Forelimb muscle (tissue), 1 donor: Measurements from ENCODE around the gene C17orf50. TPM values are rescaled to one million over a fixed set of nuclear protein-coding genes. Genes with fewer than 3 reads are reported as not detected.
"Not testable (repeated sequence)": the region's sequence is repeated elsewhere in the genome, so short reads cannot be mapped to it uniquely, and the experiment has no call there.

Source experiments
- DNase-seq: peaks from one replicate; pipeline ENCODE4 v3.0.0-alpha.2; 2013; ENCODE audit warnings: low read depth
- polyA plus RNA-seq: library from polyadenylated mRNA; unstranded; fragments of 120-200 nt; gene quantifications from one replicate; pipeline ENCODE4 v1.2.1, GENCODE V29; 2013; ENCODE audit not compliant: insufficient read length

Gene C17orf50
- polyA plus RNA-seq, 1 donor: not detected

DNA sequence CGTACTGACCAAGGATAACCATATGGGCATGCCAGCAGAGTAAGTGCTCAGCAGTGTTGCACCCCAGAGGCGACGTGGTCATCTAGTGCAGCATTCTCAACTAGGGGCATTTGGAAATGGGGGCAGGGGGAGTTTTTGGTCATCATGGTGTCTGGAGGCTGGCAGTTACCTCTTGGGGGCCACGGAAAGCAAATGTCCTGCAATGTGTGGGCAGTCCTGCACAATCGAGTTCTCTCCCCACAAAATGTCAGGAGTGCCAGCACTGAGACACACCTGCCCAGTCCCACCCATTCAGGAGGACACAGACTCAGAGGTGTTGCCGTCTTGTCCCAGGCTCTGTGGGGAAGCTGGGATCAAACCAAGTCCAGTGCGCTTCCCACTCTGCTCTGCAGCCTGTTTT lies 26.3 kb upstream of the C17orf50 start:
- no peak for DNase-seq

DNA sequence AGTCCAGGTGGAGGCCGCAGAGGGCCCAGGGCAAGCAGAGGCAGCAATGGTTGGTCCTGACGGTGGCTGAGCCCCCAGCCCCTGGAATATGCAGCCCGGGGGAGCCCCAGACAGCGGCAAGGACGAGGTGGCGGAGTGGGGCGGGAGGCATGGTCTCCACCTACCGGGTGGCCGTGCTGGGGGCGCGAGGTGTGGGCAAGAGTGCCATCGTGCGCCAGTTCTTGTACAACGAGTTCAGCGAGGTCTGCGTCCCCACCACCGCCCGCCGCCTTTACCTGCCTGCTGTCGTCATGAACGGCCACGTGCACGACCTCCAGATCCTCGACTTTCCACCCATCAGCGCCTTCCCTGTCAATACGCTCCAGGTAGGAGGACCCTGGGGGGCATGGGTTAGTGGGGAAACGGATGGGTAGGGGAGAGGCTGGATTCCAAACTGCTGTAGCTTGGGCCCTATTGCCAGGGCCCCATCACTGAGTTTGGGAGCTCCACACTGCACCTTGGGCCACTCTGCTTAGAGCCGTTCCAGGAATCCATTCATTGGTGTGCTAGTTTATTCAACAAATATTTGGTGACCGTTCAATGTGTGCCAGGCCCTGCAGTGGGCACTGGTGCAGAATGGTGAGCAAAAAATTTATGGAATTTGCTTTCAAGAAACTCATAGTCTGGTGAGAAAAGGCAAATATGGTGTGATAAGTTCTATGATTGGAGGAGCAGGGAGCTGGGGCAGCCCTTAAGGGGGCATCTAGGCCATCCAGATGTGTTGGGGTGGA lies 25.5 kb upstream of the C17orf50 start:
- DNase-seq: no peak

DNA sequence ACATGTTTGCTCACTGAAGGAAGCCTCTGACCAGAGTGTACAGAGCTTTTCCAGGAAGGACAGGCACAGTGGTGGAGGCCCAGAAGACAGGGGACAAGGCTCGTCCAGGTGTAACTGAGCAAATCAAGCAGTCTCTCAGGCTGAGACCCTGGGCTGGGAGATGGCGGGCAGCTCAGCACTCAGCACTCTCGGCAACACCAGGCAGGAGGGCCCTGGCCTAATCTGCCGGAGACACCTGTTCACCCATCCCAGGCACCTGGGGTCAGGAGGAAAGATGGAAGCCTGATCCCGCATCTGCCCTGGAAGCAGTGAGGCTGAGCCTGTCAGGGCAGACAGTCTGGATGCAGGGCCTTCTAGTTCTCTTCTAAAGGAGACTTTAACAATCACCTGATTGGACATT lies 24.5 kb upstream of the C17orf50 start:
- DNase-seq: no peak

DNA sequence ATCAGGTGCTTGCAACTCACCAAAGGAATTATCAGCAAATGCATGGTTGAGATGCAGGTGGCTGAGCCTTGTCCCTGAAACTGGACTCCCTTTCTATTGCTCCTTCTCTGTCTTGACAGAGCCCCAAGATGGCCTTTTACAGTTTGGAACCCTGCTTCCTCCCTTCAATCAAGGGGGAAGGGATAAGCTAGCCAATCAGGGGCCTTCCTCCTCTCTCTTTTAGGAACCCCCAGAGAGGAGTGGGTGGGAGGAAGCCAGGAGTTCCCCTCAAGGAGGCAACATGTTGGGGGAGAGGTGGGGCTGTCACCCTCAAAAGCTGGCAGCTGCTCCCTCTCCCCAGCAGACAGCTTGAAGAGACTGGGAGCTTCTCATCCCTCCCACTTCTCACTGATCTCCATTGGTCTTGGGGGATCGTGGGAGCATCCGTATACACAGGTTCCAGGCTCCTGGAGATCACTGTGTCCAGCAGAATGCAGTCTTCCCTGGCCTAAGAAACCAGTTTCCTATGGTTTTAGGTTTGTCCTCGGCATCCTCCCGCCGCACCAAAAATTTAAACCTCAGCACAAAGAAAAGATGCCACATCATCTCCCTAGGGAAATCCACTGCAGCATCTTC lies 22.1 kb upstream of the C17orf50 start:
- DNase-seq: no peak

DNA sequence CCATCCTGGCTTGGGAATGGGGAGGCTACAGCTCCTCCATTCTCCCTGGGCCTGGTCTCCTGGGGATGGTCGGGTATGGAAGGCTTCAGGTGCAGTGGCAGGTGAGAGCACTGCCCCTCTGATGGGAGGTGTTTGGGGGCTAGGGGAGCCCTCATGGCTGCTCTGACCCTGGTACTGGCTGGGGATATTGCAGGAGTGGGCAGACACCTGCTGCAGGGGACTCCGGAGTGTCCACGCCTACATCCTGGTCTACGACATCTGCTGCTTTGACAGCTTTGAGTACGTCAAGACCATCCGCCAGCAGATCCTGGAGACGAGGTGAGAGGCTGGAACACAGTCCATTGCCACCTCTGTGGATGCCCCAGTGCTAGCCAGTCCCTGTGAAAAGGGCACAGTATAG lies 20.5 kb upstream of the C17orf50 start:
- DNase-seq: no peak

DNA sequence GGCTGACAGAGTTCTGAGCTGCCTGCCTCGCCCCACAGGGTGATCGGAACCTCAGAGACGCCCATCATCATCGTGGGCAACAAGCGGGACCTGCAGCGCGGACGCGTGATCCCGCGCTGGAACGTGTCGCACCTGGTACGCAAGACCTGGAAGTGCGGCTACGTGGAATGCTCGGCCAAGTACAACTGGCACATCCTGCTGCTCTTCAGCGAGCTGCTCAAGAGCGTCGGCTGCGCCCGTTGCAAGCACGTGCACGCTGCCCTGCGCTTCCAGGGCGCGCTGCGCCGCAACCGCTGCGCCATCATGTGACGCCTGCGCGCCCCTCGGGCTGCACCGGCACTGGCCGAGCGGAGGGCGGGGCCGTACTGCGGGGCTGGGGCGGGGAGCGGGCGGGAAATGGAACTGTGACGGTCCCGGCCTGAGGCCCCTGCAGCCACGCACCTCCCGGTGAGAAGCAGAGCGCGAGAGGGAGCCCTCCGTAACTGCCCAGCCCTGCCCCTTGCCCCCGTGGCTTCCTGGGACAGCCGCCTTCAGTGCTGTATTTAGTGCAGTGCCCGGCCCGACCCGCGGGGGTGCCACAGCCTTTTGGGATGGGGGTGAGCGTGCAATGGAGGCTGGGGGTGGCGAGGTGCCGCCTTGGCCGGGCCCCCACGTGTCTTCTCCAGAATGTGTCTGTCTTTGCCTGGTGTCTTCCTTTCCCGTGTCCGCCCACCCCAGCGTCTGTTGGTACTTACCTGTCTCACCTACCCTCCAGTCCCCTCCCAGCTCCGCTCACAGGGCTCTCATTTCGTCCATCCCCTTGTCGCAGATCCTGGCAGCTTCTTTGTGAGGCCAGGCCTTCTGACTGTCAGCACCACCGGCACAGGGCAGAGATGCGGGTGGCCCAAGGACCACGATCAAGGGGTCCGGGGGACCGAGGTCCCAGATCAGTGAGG lies 19.4 kb upstream of the C17orf50 start:
- no peak for DNase-seq

DNA sequence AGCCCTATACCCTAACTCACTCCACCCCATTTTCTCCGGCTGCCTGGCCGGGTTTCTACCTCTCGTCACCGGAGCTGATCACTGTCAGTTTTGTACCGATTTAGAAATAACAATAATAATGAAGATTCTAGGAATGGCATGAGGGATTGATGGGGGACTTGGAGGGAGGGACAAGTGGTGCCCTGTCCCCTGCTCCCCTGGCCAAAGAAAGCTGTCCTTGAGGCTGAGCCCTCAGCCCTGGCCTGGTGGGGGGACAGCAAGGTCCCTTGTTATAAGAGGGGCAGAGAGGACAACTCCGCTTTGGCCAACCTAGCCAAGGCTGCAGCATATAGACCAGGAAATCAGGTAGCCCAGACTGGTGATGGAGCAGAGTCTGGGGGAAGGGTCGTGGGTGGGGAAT lies 18.2 kb upstream of the C17orf50 start:
- no peak for DNase-seq

DNA sequence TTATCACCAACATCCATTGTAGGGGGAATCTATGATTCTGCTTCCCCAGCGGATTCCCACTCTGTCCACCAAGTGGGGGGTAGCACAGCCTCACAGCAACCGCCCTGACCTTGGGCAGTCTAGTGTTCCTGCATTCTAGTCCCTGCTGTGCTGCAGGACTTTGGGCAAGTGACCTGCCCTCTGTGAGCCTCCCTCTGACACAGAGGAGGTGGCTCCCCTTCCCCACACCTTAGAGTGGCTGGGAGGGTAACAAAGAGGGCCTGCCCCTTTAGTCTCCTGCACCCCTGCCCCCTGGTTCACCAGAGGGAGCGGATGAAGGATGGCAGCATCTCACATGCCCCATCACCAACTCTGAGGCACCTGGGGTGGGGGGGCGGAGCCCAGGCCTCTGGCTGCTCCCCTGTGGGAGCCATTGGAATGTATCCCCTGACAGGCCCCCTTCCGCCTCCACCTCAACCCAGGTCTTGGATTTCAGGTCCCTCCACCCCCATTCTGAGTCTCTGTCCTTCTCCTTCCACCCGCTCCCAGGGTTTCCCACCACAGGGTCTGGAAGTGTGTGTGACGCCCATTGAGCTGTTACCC lies 17.7 kb upstream of the C17orf50 start:
- DNase-seq: no peak

DNA sequence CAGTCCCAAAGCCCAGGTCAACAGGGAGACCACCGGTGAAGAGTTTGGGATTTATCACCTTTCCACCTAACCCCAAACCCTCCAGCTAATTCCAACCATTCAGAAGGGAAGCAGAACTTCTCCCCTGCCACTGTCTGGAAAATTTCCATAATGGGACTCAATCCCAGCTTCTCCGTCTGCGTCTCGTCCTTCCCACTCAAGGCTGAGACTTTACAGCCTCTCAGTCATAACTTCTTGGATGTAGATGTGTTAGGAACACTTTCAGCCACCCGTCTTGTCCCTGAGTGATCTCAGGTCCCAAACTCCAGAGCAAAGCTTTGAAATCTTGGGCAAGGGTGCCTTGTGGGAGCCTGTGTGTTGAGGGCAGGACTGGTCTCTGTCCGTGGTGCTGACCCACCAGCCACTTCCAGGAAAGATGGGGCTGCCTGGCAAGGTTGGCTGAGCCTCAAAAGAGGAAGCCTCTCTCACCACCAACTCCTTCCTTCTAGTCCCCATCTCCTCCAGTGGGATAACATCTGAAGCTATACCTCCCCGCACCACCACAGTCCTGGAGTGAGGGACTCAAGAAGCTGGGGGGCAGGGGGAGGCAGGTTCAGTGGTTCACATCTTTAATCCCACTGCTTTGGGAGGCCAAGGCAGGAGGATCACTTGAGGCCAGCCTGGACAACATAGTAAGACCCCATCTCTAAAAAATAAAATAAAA lies 16.9 kb upstream of the C17orf50 start:
- DNase-seq: no peak

DNA sequence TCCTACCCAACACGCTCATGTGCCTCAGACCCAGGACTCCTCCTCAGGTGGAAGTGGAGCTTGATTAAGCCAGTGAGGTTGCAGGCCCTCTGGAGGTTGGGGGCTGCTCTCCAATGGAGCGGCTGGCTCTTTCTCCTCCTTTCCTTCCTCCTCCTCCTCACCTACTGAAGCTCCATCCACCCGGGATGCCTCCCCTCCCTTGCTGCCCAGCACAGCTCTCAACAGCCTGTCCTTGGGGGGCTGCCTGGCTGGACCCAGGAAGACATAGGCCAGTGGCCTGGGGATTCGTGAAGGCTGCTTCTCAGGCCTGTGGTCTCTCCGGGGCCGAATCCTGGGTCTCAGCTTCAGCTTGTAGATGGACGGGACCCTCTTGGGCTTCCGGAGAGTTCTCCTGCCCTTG lies 15.9 kb upstream of the C17orf50 start:
- no peak for DNase-seq

DNA sequence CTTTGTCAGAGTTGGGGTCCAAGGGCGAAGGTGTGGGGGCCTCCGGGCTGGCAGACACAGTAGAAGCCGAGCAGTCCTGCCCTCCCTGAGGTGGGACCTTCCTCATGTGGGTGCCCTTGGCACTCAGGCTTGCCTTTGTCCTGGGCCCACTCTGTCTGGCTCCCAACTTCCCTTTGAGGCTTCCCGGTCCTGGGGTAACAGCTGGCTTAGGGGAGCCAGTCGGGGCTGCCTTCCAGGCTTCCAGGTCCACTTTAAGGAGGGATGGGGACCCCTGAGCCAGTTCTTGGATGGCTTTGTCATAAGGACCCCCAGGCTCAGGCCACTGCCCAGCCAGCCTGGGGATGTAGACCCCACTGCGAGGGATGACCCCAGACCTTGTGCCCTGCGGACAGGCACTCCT lies 15.4 kb upstream of the C17orf50 start:
- no peak for DNase-seq

DNA sequence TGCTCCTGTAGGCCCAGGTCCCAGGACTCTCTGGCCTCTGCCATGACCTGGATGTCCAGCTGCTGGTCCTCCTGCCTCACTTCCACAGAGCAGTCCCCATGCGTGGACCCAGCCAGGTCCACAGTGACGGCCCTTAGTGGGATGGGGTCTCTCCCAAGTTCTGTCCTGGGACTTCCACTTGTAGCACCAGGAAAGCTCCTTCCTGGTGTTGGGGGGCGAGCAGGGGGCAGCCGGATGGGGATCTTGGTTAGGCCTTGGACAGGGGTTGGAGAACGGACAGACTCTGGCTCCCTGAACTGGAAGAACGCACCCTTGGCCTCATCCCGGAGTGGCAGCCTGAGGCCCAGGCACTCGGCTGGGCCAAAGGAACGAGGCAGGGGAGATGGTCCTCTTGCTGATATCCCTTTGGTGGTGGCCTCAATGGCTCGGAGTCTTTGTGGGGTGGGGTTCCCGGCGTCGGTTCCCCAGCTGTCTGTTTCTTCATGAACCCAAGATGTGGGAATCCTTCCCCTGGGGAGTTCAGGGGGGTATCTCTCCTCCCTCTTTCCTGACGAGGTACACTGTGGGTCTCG lies 14.9 kb upstream of the C17orf50 start:
- no peak for DNase-seq

DNA sequence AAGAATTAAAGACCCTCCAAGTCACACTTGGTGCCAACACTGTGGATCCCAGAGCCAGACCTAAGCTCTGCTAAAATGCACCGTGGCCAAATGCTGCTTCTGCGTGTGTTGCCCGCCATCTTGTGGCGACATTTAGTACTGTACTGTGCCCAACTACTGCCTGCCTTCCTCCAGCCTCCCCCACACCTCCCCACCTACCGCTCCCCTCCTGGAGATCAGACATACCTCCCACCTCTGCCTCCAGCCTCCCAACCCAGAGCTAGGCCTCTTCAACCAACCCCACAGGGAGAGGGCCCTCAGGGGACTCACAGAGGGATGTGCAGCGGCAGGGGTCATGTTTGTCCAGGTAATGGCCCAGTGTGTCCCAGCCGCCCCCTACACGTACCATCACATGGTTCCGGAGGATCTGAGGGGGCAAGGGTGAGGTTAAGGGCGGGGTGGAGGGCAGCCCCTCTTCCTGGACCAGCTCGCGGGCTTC lies 13.1 kb upstream of the C17orf50 start:
- peak; percentile 34 for DNase-seq

DNA sequence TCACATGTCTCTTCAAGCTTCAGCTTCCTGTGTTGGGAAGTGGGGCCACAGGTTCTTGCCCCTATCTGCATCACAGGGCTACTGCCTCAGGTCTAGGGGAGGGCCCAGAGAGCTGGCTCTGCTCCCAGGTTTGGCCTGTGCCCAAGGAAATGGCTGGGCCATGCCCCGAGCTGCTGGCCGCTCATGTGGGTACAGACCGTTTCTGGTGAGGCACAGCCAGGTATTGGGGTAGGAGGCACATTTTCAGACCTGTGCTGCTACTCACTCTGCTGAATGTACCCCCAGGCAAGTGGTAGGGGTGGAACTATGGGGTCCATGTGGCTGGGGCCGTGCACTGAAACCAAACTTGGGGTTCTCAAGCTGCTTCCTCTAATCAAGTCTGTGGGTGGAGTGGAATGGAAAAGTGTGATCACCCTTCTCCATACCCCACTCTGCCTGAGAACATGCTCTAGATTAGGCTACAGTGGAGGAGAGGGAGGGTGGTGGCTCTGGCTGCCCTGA lies 12.3 kb upstream of the C17orf50 start:
- no peak for DNase-seq

DNA sequence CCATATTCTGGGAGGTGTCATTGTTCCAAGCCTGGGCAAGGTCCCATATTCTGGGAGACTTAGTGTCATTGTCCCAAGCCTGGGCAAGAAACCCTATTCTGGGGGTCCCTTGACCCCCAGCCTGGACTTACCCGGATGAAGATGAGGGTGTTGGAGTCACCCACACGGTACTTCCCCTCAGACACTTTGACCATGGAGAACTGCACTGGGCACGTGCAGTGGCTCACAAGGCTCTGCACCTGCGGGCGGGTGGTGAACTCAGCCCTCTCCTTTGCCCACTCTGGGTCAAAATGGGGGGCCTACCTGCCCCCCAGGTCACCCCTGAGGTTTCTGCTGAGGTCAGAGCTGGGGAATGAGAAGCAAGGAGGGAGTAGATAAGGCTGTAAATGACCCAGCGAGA lies 11.7 kb upstream of the C17orf50 start:
- no peak for DNase-seq

DNA sequence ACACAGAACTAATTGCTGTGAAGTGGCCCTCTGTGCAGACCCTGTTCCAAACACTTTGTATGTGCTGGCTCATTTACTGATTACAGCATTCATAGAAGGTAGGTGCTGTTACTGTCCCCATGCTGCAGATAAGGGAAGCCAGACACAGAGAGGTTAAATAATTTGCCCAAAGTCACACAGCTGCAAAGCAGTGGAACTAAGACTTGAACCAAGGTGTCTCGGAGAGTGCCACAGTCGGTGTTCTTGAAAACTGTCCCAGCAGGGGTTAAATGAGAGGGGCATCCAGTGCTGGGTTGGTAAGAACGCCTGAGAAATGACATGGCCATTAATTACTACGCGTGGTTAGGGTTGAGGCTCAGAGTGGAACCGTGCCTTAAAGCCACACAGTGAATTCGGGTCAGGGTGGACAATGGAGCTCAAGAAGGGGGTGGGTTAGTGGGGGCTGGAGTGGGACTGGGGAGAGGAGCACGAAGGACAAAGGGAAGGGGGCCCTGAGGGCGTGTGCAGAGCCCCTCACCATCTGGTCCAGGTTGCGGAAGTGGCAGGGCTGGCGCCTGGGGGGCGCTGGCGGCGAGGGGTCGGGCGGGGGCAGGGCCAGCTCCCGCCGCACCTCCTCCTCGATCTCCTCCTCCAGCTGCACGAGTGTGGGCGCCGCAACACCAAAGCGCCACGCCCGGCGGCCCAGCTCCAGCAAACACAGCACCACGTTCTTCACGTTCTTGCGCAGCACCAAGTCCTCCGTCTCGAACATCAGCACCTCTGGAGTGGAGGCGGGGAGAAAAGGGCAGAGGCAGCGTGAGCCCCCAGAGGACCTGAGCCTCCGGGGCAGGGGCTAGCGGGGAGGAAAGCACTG lies 10.9 kb upstream of the C17orf50 start:
- no peak for DNase-seq

DNA sequence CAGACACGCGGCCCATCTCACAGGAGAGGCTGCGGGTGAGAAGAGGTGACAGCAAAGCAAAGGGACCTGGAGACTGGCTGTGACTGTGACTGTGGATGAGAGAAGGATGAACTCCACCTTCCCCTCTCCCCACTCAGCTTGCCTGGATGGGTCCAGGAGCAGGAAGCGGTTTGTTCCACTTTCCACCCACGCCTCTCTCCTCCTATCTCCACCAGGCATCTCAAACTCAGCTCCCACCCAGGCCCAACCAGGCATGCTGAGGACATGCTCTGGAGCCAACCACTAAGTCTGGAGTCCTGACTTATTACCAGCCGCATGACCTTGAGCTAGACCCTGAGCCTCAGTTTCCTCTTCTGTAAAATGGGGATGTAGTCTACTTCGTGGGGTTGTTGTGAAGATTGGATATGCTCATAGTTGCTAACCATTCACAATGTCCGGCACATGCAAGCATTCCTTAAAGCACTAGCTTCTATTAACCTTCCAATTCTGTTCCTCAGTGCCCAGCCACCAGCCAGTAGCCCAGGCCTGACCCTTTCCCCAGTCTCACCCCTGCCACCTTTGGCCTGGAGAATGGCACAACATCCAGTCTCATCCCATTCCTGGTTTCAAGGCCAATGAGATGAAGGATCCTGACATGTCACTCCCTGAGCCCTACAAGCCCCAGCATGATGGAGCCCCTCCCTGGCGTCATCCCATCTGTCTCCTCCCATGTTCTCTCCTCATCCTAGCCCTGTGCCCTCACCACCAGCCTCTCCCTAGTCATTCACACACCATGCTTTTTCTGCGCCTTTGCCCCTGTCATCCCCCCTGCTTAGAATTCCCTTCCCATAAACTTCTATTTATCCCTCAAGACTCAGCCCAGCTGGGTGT lies 9.9 kb upstream of the C17orf50 start:
- no peak for DNase-seq

DNA sequence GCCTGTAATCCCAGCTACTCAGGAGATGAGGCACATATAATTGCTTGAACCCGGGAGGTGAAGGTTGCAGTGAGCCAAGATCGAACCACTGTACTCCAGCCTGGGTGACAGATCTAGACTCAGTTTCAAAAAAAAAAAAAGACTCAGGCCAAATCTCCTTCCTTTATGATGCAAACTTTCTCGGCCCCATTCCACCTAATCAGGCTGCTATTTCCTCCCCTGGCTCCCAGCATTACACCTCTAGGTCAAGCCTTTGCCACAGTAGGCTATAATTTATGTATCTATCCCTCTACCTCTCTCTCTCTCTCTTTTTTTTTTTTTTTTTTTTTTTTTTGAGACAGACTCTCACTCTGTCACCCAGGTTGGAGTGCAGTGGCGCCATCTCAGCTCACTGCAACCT lies 9.1 kb upstream of the C17orf50 start:
- DNase-seq: not testable (repeated sequence)

DNA sequence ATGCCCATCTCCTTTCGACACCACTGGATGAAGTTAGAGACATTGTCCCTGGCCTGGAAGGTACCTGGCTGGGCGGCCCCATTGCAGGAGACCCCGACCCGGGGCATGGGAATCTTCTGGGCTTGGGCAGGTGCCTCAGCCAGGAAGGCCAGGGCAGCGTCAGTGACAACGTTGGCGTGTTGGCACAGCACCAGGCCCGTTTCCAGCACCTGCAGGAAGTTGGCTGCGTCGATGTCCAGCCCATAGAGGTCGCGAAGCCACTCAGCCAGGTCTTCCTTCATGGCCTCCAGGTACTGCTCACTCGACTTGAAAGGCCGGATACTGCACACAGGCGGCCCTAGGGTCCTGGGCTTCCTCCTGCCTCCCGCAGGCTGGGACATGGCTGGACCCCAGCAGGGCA lies 8.2 kb upstream of the C17orf50 start:
- no peak for DNase-seq
